Fibroblast of gingiva (primary cell): Measurements from ENCODE around the gene CACNA1I.

ENCODE experiments used
- DNase-seq: peaks from one replicate; pipeline ENCODE4 v3.0.0-alpha.2; 2011; ENCODE audit warnings: low read depth

Gene CACNA1I

DNA sequence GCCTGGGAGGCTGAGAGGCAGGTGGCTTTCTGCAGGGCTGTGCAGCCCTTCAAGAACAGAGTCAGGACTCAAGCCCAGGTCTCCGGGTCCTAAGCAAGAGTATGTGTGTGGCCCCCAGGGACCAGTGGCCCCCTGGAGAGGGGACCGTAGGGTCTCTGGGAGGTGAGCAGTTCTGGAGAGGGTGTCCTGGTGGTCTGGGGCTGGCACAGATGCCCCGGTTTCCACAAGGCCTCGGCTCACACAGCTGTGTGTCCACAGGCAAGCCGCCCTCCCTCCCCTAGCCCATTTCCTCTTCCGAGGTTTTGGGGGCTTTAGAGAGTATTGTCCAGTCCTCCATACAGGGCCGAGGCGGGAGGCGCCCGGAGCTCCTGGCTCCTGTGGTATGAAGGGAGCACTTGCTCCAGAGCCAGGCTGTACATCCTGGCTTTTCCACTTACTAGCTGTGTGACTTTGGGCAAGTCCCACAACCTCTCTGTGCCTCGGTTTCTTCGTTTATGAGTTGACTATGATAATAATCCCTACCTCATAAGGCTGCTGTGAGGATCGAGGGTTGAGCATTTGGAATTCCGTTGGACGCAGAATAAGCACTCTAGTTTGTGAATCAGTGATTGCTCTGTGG lies 34.6 kb upstream of the CACNA1I start:
- no peak for DNase-seq

DNA sequence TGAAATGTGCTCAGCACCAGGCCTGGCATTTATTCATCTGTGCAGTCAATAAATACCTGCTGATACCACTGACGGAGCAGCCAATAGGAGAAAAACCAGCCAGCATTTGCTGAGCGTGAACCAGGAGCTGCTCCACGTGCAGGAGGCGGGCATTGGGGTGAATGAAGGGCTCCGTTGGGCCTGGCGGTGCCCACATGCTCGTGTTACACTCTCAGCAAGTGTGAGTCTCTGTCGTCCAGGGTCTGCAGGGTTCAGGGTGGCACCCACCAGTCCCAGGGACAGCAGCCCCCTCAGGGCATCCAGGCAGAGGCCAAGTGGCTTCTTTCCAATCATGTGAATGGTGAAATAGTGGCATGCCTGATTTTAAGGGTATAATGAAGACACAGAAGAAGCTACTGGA lies 33.8 kb upstream of the CACNA1I start:
- DNase-seq: no peak

DNA sequence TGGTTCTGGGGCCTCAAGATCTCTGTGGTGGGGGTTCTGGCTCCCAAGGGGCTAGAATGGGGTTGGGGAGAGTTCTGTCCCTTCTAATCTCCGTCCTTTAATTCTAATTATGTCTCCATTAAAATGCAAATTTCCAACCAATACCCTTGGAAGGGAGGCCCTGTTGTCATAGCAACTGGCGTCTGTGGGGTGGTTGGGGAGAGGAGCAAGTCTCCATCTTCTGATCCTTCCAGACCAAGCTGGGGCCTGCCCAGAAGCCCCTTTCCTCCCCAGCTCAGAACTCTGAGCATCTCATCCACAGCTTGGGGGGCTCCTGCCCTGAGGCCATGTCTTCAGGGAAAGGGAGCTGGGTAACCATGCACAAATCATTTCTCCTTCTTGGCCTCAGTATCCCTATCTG lies 32.6 kb upstream of the CACNA1I start:
- DNase-seq: no peak

DNA sequence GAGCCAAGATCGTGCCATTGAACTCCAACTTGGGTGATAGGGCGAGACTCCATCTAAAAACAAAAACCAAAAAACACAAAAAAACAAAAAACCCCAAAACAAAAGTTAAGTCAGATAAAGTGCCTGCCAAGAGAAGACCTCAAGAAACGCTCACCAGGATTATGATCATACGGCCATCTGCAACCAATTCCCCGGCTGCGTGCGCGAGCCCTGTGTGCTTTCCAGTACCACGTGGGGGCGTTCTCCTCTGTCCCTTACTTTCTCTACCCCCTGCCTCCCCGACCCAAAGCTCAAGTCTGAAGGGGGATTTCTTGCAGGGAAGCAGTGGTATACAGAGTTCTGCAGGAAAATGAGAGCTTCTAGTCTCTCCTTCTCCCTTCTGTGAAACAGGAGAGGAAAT lies 27.5 kb upstream of the CACNA1I start:
- no peak for DNase-seq

DNA sequence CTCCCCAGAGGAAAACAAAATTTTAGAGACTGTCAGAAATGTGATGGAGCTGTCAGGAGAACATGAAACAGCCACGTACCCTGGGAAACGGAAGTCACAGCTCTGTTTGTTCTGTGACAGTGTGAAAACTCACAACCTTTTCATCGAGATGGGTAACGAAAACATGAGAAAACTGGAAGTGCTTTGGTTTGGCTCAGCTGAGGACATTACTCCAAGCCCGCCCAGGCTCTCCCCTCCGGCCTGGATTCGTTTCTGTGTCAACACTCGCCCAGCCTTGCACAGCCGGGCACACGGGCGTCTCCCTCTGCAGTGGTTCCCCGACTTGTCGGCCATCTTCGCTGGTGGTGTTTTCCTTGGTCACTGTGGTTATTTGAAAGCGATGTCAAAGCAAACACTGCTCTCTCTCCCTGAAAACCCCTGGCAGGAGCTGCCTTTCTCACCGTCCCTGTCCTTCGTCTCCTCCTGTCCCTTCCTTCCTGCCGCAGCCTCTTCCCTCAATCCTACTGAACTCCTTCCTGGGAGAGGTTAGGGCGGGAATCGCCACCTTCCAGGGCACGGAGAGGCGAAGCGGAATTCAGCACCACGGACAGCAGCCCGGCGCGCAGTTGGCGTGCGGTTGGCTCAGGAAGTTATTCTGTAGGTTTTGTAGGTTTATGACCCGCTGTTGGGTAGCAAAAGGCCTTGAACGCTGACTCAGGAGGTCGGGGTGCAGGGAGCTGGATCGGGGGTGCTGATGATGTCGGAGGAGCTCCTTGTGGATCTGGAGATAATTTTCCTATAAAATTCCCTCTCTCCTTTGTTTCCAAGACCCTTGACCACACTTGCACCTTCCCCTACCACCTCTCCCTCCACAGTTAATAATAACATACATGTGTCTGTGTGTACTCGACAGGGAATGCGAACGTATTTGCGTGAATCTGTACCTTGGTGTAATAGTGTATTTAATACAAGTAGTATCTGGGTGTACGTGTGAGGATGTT lies 24.9 kb upstream of the CACNA1I start:
- no peak for DNase-seq

DNA sequence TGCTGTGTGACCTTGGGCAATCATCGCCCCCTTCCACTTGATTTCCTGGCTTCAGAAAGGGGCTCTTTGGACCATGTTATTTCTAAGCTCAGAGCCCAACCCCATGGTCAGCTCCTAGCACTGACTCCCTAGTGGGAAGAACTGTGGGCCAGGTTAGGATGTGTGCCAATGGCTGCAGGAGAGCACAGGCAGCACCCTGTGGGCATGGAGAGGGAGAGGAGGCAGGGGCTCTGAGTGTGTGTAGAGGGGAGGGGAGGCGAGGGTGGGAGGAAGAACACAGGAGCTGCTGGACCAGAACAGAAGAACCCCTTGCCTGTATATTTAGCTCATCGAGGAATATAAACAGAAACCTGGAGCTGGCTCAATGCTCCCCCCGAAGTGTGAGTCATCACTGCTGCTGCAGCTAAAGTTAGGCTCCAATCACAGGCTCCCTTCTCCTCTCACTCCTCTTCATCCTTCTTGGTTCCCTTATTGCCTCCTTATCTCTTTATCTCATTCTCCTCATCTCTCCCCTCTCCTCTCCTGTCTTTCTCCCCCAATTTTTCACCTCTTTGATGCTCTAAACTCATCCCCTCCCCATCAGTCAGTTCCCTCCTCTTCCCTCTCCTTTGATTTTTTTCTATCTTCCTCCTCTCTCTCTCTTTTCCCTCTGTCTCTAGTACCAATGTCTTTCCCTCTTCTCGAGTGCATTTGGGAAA lies 23.5 kb upstream of the CACNA1I start:
- no peak for DNase-seq

DNA sequence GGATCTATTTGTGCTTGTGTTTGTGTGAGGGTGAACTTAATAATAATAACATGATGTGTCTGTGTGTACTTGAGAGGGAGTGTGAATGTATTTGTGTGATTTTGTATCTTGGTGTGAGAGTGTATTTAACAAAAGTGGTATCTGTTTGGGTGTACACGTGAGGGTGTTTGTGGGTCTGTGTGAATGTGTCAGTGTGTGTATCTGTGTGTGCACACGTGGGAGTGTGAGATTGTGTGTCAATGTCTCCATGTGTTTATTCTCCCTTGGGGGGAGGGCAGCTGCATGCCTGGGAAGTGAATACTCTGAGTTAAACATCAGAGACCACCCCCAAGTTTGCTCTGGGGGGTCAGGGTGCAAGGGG lies 23.0 kb upstream of the CACNA1I start:
- DNase-seq: no peak

DNA sequence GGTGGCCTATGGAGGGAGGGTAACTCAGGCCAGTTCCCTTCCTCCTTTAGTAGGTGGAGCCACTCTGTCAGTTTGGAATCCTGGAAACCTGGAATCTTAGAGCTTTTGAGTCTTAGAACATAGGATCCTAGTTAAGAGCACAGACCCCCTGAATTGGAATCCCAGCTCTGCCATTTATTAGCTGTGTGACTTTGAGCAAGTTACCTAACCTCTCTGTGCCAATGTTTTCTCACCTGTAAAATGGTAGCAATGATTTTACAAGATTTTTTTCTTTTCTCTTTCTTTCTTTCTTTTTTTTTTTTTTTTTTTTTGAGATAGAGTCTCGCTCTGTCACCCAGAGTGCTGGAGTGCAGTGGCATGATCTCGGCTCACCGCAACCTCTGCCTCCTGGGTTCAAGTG lies 17.1 kb upstream of the CACNA1I start:
- no peak for DNase-seq

DNA sequence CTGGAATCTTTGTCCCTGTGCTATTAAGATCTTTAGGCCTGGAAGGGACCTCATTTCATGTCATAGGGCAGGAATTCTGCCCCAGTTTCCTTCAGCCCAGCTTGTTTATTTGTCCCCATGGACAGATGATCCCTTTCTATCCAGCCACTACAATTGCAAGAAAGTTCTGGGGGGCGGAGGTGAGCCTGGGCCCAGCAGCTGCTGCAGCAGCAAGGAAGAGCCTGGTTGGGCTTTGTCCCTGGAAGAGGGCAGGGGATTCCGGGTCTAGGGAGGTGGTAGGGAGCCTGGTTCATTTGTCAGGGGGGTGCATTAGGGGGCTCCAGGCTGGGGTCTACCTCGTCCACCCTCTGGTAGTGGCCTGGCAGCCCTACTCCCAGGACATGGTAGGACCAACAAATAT lies 16.4 kb upstream of the CACNA1I start:
- DNase-seq: no peak

DNA sequence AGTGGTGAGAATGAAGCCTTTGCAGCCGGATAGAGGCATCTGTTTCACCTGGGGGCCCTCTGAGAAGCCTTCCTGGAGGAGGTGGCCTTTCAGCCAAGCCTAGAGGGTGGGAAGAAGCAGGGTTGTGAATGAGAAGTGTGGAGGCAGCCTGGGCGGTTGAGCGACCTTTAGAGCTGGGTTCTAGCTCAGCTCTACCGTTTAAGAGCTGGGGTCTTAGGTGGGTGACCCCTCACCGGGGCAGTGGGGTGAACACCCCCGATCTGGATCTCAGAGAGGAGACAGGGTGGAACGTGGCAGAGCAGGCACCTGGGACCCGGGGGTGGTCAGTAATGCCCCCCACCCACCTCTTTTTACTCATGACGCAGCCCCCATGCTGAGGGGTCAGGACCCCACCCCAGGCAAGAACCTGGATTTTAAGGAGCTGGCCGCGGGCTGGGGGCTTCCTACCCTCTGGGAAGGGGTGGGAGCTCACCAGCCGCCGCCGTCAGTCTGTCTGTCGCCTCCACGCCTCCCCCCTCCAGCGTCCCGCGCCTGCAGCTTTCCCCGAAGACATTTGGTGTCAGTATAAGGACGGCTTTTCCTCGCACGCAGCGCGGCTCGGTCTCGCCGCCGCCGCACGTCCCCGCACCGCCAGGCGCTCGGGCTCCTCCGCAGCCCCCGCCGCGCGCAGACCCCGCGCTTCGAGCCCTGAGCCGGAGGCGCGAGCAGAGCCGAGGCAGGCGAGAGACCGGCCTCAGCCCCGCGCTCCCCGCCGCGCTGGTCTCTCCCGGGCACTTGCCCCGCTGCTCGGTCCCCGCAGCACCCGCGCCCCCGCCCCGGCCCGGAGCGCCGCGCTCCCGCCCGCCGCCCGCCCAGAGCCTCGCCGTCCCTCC lies 13.3 kb upstream of the CACNA1I start:
- DNase-seq: no peak

DNA sequence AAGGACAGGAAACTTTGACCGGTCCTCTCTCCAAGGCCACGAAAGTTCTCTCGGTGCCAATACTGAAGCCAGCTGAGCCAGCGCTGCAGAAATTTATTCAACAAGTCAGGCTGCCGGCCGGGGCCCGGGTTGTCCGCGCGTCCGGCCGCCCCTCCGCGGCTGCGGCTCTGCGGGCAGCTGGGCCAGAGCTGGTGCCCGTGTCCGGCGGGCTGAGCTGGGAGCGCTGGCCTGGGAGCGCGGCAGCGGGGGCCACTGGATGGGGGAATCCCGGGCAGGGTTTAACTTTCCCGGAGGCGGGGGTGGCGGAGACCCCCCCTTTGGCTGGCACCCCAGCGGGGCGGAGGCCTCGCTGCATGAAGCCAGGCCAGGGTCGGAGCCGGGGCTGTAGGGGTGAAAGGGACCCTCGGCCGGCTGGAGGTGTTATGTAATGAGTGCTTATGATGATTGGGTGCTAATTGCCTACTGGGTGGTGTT lies 12.3 kb upstream of the CACNA1I start:
- DNase-seq: no peak

DNA sequence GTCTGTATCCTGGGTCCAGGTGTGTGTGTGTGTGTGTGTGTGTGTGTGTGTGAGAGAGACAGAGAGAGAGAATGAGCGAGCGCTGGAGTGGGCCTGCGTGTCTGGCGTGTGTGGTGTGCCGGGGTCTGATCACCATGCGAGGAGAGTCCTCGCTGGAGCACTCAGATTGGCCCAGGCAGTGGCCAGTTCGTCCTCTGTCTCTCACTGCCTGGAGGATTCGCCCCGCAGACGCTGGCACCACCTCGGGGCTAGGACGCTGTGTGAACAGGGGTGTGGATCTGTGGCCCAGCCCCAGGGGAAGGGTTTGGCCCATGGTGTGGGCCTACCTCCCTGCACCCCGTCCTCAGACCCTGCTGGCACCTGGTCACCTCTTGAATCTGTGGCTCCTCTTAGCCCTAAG lies 11.6 kb upstream of the CACNA1I start:
- no peak for DNase-seq

DNA sequence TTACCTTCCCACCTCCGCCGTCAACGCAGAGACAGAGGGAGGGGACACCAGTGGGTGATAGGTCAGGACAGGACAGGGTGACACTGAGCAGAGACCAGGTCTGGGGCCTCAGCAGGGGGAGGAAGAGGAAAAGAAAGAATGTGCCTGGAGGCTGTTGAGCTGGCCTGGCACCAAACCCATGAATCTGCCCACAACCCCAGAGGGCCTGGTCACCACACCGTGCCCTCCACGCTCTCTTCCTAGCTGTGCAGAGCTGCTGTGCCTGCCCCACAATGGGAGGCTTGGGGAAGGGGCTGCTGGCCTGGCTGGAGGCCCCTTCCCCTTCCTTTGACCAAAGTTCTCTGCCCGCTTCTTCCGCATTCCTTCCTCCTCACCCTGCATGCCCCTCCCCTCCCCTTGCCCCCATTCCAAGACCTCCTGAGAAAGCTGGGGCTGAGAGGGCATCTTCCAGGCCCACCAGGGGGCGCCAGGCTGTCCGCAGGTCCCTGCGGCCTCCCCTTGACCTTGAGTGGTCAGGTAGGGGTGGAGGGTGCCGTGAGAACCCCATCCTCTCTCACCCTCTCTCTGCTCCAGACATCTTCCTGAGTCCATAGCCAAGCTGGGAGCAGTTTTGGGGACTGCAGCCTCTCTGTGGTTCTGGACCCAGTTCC lies 11.0 kb upstream of the CACNA1I start:
- DNase-seq: no peak

DNA sequence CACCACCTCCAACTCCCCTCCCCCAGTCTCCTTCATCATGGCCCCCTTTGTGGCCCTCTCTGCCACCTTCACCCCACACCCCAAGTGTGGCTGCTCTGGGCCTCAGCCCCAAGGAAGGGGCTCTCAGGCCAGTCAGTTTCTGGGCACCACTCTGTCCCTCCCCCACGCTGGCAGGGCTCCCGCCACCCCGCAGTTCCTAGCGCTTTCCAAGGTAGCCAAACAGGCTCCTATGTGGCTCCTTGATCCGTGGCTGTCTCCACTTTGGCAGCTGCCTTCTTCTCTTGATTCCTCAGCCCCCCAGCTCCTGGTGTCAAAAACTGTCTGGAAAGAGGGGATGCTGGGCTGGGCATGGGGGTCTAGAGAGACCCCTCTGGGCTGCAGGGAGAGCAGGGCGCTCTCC lies 10.4 kb upstream of the CACNA1I start:
- no peak for DNase-seq

DNA sequence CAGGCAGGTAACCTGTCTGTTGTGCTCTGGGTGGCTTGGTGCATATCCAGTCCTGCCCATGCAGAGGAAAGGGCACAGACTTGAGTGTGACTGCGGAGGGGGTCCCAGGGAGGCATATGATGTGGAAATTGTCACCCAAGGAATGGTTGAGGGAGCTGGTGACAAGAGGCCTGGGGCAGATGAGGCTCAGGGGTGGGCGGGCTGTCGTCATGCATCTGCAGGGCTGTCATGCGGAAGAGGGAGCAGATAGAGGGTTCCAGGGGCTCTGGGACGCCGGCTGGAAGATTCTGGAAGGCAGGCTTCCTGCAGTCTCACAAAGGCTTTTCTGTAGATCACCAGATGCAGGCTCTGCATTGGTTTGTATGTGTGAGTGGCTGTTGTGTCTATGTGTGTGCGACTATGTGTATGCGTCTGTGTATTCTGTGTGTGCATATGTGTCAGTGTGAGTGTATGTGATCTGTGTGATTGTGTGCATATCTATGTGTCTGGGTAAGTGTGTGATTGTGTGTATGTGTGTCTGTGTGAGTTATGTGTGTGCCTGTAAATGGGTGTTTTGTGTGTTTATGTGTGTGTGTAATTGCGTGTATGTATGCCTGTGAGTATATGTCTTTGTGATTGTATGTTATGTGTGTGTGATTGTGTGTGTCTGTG lies 7.6 kb upstream of the CACNA1I start:
- DNase-seq: no peak

DNA sequence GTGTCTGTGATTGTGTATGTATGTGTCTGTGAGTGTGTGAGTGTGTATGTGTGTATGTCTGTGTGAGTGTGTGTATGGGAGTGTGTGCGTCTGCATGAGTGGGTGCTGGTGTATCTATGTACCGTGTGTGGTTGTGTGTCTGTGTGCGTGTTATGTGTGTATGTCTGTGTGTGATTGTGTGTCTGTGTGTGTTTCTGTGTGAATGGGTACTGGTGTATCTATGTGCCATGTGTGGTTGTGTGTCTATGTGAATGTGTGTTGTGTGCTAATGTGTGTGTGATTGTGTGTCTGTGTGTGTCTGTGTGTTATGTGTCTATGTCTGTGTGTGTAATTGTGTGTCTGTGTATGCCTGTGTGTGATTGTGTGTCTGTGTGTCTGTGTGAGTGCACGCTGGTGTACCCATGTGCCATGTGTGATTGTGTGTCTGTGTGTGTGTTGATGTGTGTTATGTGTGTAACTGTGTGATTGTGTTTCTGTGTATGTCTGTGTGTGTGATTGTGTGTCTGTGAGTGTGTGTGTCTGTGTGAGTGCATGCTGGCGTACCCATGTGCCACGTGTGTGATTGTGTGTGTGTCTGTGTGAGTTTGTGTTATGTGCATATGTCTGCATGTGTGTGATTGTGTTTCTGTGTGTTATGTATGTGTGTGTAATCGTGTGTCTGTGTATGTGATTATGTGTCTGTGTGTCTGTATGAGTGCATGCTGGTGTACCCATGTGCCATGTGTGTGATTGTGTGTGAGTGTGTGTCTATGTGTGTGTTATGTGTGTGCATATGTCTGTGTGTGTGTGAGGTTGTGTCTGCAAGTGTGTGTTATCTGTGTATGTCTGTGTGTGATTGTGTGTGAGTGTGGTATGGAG lies 6.8 kb upstream of the CACNA1I start:
- no peak for DNase-seq

DNA sequence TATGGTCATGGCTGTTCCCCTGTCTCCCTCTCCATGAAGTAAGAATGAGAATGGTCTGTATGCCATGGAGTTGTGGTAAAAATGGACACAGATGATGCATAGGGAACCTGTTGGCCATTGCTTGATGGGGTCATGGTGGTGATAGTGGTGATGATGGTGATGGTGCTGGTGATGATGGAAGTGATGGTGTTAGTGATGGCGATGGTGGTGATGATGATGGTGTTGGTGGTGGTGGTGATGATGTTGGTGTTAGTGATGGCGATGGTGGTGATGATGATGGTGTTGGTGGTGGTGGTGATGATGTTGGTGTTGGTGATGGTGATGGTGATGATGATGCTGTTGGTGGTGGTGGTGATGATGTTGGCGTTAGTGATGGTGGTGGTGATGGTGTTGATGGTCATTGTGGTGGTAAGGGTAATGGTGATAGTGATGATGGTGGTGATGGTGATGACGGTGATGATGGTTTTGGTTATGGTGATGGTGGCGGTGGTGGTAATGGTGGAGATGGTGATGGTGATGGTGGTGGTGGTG lies 5.1 kb upstream of the CACNA1I start:
- no peak for DNase-seq

DNA sequence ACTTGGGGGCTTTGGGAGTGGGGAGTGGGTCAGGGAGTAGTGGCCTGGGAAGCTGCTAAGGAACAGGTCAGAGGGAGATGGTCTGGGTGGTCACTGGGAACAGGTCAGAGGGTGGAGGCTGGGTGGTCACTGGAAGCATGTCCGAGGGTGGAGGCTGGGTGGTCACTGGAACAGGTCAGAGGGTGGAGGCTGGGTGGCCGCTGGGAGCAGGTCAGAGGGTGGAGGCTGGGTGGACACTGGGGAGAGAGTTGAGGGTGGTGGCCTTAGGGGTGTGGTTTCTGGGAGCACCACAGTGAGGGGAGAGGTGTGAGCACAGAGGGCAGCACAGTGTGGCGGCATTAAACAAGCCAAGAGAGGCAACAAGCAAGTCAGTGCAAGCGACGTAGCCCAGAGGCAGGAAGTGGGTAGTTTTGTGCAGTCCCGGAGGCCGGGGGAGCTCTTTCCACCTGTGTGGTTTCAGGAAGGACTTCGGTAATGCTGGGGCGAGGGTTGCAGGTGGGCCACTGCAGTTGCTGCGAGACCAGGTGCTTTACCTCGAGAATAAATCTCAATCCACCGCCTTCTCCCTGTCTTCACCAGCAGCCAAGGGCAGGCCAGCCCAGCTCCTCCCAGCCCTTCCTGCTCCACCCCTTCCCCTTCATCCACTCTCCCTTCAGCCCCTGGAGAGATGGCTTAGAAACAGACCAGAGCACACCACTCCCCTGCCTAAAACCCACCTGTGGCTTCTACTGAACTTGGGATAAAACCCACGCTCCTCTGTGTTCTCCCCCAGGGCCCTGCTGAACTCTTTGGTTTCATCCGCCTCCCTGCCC lies 3.2 kb upstream of the CACNA1I start:
- DNase-seq: no peak
